GM21367 (cell line): Measurements from ENCODE around the gene NANP.

Source experiments
- ATAC-seq: cut with Tn5 transposase; IDR thresholded peaks from one replicate; pipeline ENCODE4 v1.9.1; 2021; ENCODE audit not compliant: unreplicated experiment

The NANP gene

GRCh38 chr20:25571817-25572216 lies 52.0 kb downstream of the NANP start:
- ATAC-seq, result no peak

- no peak for ATAC-seq
Observed at GRCh38 chr20:25571240-25571639, 52.6 kb downstream of the NANP start.

GRCh38 chr20:25570148-25570530 lies 53.7 kb downstream of the NANP start:
- ATAC-seq, result no peak

GRCh38 chr20:25567286-25567685 lies 56.5 kb downstream of the NANP start:
- ATAC-seq, result no peak

- no peak for ATAC-seq
Observed at GRCh38 chr20:25566821-25567220, 57.0 kb downstream of the NANP start.

GRCh38 chr20:25565578-25566157 lies 58.1 kb downstream of the NANP start:
- ATAC-seq, result no peak

GRCh38 chr20:25563876-25564275 lies 59.9 kb downstream of the NANP start:
- no peak for ATAC-seq

- ATAC-seq, result no peak
Observed at GRCh38 chr20:25563362-25563761, 60.5 kb downstream of the NANP start.
